Muscle layer of duodenum (tissue), 2 donors: ENCODE data around the gene C7orf33.
A peak's percentile ranks its signal among the peaks of the same experiment; 100 is the strongest.
"Not testable (repeated sequence)": the region's sequence is repeated elsewhere in the genome, so short reads cannot be mapped to it uniquely, and the experiment has no call there.

ENCODE experiments used
- H3K27ac ChIP-seq: one replicate; pipeline ENCODE4 v1.7.0; 2013; ENCODE audit warnings: mild to moderate bottlenecking, low read length
- H3K27me3 ChIP-seq: one replicate; pipeline ENCODE4 v1.7.0; 2013; ENCODE audit warnings: low read depth, mild to moderate bottlenecking, control low read depth, low read length
- H3K36me3 ChIP-seq, 2 donors: one replicate each; pipeline ENCODE4 v1.7.0; 2013; ENCODE audit warnings: low read length in 2 of 2, control low read depth in 1 of 2, mild to moderate bottlenecking in 1 of 2; ENCODE audit not compliant: insufficient read depth in 2 of 2, control insufficient read depth in 1 of 2
- H3K4me1 ChIP-seq, 2 donors: one replicate each; pipeline ENCODE4 v1.7.0; 2013; ENCODE audit warnings: low read length in 2 of 2, mild to moderate bottlenecking in 2 of 2, control low read depth in 1 of 2, moderate library complexity in 1 of 2; ENCODE audit not compliant: insufficient read depth in 2 of 2, control insufficient read depth in 1 of 2
- H3K4me3 ChIP-seq, 2 donors: one replicate each; pipeline ENCODE4 v1.7.0; 2013; ENCODE audit warnings: low read length in 2 of 2, low read depth in 1 of 2, mild to moderate bottlenecking in 1 of 2
- H3K9me3 ChIP-seq, 2 donors: one replicate each; pipeline ENCODE4 v1.7.0; 2013; ENCODE audit warnings: low read length in 2 of 2, control low read depth in 1 of 2, mild to moderate bottlenecking in 1 of 2; ENCODE audit not compliant: control insufficient read depth in 1 of 2
- donor health status: healthy.

The C7orf33 gene

DNA sequence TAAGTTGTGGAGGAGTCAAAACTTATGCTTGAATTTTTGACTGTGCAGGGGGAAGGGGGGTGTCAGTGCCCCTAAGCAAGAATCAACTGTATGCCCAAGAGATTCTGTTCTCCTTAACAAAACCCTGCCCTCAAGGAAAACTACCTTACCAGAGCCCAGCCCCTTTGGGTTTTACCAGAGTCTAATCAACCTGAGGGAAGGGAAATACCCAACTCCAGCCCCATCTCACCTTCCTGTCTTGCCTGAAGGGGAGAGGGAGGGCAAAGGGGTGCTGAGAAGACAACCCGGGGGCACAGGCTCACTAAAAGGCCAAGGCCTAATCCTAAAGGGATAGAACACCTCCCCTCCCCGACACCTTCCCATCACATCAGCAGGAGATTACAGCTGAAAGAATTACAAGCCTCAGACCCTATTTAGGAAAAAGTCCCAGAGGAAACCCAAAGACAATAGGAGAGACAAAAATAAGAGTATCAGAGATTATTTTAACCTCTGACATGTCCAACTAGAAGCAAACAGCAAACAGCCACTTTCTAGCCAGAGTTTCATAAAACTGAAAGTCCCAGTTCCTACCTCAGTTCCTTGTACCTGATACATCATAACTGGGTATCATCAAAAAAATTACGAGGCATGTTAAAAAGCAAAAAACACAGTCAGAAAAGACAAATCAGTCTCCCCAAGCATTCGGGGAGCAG is 26.8 kb upstream of the C7orf33 start:
- Histone ChIP-seq H3K36me3 (no peaks in the 10 kb centered on the region), H3K27me3 (no peaks in the 10 kb centered on the region), H3K9me3 (no peaks in the 10 kb centered on the region), H3K4me3 (no peak overlapping the region), H3K4me1 (peaks cover 0 to 6% of the 10 kb centered on the region in 2 donors), H3K27ac (peak overlapping the region; percentile 32)

DNA sequence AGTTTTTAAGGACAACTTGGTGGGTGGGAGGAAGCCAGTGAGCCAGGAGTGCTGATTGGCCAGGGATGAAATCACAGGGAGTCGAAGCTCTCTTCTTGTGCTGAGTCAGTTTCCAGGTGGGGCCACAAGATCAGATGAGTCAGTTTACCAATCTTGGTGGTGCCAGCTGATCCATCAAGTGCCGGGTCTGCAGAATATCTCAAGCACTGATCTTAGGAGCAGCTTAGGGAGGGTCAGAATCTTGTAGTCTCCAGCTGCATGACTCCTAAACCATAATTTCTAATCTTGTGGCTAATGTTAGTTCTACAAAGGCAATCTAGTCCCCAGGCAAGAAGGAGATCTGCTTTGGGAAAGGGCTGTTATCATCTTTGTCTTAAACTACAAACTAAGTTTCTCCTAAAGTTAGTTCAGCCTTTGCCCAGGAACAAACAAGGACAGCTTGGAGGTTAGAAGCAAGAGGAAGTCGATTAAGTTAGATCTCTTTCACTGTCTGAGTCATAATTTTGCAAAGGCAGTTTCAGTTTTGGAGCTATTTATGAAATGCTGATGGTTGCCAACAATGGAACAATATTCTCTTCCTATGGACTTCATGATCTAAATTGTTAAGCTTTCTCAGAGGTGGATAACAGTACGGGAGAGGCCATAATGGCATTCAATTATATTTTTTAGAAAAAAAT is 26.2 kb upstream of the C7orf33 start:
- H3K27ac ChIP-seq, result peak overlapping the region; percentile 32
- H3K27me3 ChIP-seq, H3K36me3 ChIP-seq, H3K4me3 ChIP-seq, H3K9me3 ChIP-seq, H3K4me1 ChIP-seq: not testable (repeated sequence)

DNA sequence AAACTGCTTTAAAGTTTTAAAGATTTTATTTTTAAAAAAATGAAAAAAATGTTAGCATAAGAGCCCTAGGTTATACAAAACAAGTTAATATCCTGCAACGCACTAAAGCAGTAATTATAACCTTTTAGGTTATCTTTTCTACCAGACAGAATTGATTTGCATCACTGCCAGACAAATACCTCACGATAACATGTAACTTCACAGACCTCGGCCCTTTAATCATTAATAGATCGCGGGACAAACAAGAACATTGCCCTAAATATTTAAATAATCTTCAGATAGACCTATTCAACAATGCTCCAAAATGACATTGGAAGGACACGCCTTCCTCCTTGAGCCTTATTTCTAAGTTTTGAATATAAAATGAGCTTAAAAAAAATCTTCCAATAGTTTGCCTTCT is 23.8 kb upstream of the C7orf33 start:
- no peaks in the 10 kb centered on the region for H3K9me3 ChIP-seq
- H3K4me1 ChIP-seq, result peaks cover 0 to 6% of the 10 kb centered on the region in 2 donors

DNA sequence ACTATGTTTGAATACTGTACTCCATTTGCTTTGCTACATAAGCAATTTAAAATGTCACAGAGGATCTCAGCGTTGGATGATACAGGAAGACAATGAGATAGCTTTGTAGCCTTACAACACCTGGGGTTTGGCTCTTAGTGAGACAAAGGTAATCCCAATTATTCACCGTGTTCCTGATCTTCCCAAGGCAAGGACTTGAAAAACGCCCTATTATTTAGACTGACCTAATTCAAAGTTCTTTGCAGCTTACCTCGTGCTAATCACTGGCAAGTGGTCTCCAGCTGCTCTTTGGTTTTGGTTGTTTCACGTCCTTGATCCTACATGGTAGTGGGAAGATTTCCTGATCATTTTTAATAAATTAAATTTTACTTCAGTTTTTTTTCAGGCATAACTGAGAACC is 23.0 kb upstream of the C7orf33 start:
- Histone ChIP-seq H3K36me3 (no peaks in the 10 kb centered on the region), H3K27ac (no peak overlapping the region), H3K4me1 (peaks cover 0 to 6% of the 10 kb centered on the region in 2 donors), H3K4me3 (no peak overlapping the region), H3K9me3 (no peaks in the 10 kb centered on the region), H3K27me3 (no peaks in the 10 kb centered on the region)

More for the DNA sequence above, 23.8 kb upstream of the C7orf33 start:
- Histone ChIP-seq H3K4me3 (no peak overlapping the region), H3K27me3 (no peaks in the 10 kb centered on the region), H3K27ac (no peak overlapping the region), H3K36me3 (no peaks in the 10 kb centered on the region)

DNA sequence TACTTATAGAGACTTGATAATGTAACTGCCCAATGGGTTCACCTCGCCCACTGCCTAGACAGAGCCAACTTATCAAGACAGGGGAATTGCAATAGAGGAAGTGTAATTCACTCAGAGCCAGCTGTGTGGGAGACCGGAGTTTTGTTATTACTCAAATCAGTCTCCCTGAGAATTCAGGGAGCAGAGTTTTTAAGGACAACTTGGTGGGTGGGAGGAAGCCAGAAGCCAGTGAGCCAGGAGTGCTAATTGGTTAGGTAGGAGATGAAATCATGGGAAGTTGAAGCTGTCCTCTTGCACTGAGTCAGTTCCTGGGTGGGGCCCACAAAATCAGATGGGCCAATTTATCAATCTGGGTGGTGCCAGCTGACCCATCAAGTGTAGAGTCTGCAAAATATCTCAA is 20.1 kb upstream of the C7orf33 start:
- Histone ChIP-seq H3K9me3 (no peaks in the 10 kb centered on the region), H3K36me3 (no peaks in the 10 kb centered on the region), H3K27me3 (no peaks in the 10 kb centered on the region), H3K27ac (no peak overlapping the region), H3K4me3 (no peak overlapping the region), H3K4me1 (no peaks in the 10 kb centered on the region)

DNA sequence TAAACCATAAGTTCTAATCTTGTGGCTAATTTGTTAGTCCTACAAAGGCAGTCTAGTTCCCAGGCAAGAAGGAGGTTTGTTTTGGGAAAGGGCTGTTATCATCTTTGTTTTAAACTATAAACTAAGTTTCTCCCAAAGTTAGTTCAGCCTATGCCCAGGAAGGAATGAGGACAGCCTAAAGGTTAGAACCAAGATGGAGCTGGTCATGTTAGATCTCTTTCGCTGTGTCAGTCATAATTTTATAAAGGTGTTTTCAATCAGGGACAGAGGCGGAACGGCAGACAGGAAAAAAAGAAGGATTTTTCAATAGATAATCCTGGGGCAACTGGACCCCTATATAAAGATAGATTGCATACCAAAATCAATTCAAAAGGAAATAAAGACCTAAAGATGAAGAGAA is 19.6 kb upstream of the C7orf33 start:
- H3K4me3 ChIP-seq, H3K27ac ChIP-seq, H3K36me3 ChIP-seq, H3K9me3 ChIP-seq, H3K27me3 ChIP-seq, H3K4me1 ChIP-seq: not testable (repeated sequence)

DNA sequence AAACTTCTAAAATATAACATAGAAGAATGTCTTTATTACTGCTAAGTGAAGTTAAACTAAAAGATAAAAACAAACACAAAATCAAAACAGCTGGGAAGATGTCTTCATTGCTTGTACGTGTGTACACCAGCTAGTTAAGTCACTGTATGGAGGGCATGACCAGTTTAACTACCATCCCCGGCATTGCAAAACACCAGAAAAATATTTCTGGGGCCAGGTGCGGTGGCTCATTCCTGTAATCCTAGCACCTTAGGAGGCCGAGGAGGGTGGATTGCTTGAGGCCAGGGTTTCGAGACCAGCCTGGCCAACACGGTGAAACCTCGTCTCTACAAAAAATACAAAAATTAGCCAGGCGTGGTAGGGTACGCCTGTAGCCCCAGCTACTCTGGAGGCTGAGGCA is 19.2 kb upstream of the C7orf33 start:
- no peaks in the 10 kb centered on the region for H3K36me3 ChIP-seq

DNA sequence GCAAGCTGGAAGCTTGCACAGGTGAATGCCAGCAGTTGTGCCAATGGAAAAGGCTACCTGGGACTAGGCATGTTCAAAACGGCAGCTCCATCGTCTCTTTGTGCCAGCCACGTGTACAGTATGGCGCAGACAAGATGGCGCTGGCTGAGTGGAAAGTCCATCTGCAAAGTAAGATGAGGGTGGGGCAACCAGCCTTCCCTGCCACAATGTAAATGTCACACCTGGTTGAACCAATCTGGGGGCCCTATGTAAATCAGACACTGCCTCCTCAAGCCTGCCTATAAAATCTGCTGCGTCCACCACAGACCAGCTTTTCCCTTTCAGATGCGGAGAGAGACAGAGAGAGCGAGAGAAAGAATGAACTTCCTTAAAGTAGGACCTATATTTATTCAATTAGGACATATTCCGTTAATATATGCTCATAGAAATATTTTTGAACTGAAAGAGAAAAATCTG is 18.5 kb upstream of the C7orf33 start:
- no peaks in the 10 kb centered on the region for H3K4me1 ChIP-seq

More for the DNA sequence above, 19.2 kb upstream of the C7orf33 start:
- Histone ChIP-seq H3K27me3 (no peaks in the 10 kb centered on the region), H3K4me1 (no peaks in the 10 kb centered on the region), H3K27ac (no peak overlapping the region), H3K9me3 (no peaks in the 10 kb centered on the region), H3K4me3 (no peak overlapping the region)

DNA sequence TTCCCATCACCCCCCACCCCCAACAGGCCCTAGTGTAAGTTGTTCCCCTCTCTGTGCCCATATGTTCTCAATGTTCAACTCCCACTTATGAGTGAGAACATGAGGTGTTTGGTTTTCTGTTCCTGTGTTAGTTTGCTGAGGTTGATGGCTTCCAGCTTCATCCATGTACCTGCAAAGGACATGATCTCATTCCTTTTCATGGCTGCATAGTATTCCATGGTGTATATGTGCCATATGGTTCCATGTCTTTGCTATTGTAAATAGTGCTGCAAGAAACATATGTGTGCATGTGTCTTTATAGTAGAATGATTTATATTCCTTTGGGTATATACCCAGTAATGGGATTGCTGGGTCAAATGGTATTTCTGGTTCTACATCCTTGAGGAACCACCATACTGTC is 17.0 kb upstream of the C7orf33 start:
- not testable (repeated sequence) for H3K4me1 ChIP-seq, H3K36me3 ChIP-seq, H3K27ac ChIP-seq, H3K27me3 ChIP-seq, H3K9me3 ChIP-seq, H3K4me3 ChIP-seq

More for the DNA sequence above, 18.5 kb upstream of the C7orf33 start:
- H3K4me3 ChIP-seq, result no peak overlapping the region
- no peaks in the 10 kb centered on the region for H3K36me3 ChIP-seq
- no peaks in the 10 kb centered on the region for H3K9me3 ChIP-seq
- no peak overlapping the region for H3K27ac ChIP-seq
- no peaks in the 10 kb centered on the region for H3K27me3 ChIP-seq

DNA sequence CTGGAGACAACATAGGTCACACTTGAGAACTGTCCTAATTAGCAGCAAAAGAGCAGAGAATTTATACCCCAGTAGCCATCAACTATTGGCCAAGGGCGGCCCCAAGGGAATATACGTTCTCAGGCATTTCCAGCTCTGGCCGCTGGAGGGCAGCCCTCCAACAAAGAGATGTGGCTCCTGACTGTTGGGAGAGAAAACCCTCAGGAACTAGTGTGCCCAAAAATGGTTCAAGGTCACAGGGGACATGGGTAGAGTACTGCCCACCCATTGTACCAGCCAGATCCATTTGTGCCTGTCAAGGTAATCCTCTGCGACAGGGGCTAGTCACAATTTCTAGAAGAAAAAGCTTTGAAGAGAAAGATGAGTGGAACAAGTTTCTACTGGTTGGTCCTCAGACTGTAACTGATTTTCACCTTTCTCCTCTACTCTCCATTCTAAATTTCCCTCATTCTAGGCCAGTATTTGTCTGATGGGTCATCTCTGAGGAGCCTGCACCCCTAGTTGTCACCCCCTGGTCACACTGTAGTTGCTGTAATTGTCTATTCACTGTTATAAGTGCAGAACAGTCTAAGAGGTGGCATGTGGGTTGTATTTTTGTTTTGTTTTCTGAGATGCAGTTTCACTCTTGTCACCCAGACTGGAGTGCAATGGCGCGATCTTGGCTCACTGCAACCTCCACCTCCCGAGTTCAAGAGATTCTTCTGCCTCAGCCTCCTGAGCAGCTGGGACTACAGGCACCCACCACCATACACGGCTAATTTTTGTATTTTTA is 14.7 kb upstream of the C7orf33 start:
- H3K9me3 ChIP-seq, result no peaks in the 10 kb centered on the region
- H3K36me3 ChIP-seq, result no peaks in the 10 kb centered on the region
- no peak overlapping the region for H3K27ac ChIP-seq
- no peaks in the 10 kb centered on the region for H3K27me3 ChIP-seq
- H3K4me1 ChIP-seq, result no peaks in the 10 kb centered on the region
- H3K4me3 ChIP-seq, result no peak overlapping the region

DNA sequence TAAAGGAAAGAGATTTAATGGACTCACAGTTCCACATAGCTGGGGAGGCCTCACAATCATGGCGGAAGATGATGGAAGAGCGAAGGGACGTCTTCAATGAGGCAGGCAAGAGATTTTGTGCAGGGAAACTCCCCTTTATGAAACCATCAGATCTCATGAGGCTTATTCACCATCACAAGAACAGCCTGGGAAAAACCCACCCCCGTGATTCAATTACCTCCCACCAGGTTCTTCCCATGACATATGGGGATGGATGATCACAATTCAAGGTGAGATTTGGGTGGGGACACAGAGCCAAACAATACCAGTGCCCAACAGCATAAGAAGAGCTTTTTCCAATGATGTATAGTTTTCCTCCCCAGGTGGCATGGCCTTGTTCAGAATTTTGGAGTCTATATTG is 11.2 kb upstream of the C7orf33 start:
- H3K4me3 ChIP-seq, result no peak overlapping the region
- no peaks in the 10 kb centered on the region for H3K27me3 ChIP-seq
- H3K9me3 ChIP-seq, result no peaks in the 10 kb centered on the region
- H3K4me1 ChIP-seq, result no peaks in the 10 kb centered on the region
- H3K27ac ChIP-seq, result no peak overlapping the region
- H3K36me3 ChIP-seq, result no peaks in the 10 kb centered on the region
